ENCODE results near the gene PRAMEF20.
"Not testable (repeated sequence)": the region's sequence is repeated elsewhere in the genome, so short reads cannot be mapped to it uniquely, and the experiment has no call there.

The PRAMEF20 gene

GRCh38 chr1:13410150-13410549 is at the start of gene PRAMEF20:
TSS of gene PRAMEF20 (plus strand) at chr1:13410450. CDS start at chr1:13416355, 5,905 bp downstream.
- DNase-seq (ENCODE audit: low spot score) = not testable (repeated sequence)

GRCh38 chr1:13362364-13362763 is 47.9 kb upstream of the PRAMEF20 start:
- DNase-seq (ENCODE audit: low spot score) = not testable (repeated sequence)

- DNase-seq (ENCODE audit: low spot score) = not testable (repeated sequence)
Measured at GRCh38 chr1:13364928-13365327, 45.3 kb upstream of the PRAMEF20 start.

GRCh38 chr1:13366536-13366935 is 43.7 kb upstream of the PRAMEF20 start:
- DNase-seq (ENCODE audit: low spot score) = not testable (repeated sequence)

GRCh38 chr1:13368544-13368943 is 41.7 kb upstream of the PRAMEF20 start:
- not testable (repeated sequence) for DNase-seq (ENCODE audit: low spot score)

GRCh38 chr1:13378983-13379382 is 31.3 kb upstream of the PRAMEF20 start:
- not testable (repeated sequence) for DNase-seq (ENCODE audit: low spot score)

GRCh38 chr1:13380380-13380779 is 29.9 kb upstream of the PRAMEF20 start:
- not testable (repeated sequence) for DNase-seq (ENCODE audit: low spot score)

GRCh38 chr1:13389332-13389731 is 20.9 kb upstream of the PRAMEF20 start, which contains the start of gene PRAMEF17:
TSS of gene PRAMEF17 (plus strand) at chr1:13389632. CDS start at chr1:13389658, 26 bp downstream.
- DNase-seq (ENCODE audit: low spot score) = not testable (repeated sequence)

GRCh38 chr1:13393004-13393403 is 17.2 kb upstream of the PRAMEF20 start:
- DNase-seq (ENCODE audit: low spot score) = not testable (repeated sequence)

- not testable (repeated sequence) for DNase-seq (ENCODE audit: low spot score)
Measured at GRCh38 chr1:13394761-13395160, 15.5 kb upstream of the PRAMEF20 start.

GRCh38 chr1:13395311-13395710 is 14.9 kb upstream of the PRAMEF20 start:
- not testable (repeated sequence) for DNase-seq (ENCODE audit: low spot score)

GRCh38 chr1:13407811-13408210 is 2.4 kb upstream of the PRAMEF20 start:
- no peak for DNase-seq (ENCODE audit: low spot score)

- no peak for DNase-seq (ENCODE audit: low spot score)
Measured at GRCh38 chr1:13430495-13430894, 20.2 kb downstream of the PRAMEF20 start.

- no peak for DNase-seq (ENCODE audit: low spot score)
Measured at GRCh38 chr1:13432251-13432650, 22.0 kb downstream of the PRAMEF20 start.

- not testable (repeated sequence) for DNase-seq (ENCODE audit: low spot score)
Measured at GRCh38 chr1:13433694-13434358, 23.6 kb downstream of the PRAMEF20 start.

- DNase-seq (ENCODE audit: low spot score) = no peak
Measured at GRCh38 chr1:13435458-13435857, 25.2 kb downstream of the PRAMEF20 start.

GRCh38 chr1:13439104-13439783 is 29.0 kb downstream of the PRAMEF20 start:
- DNase-seq (ENCODE audit: low spot score) = not testable (repeated sequence)

GRCh38 chr1:13443335-13443979 is 33.2 kb downstream of the PRAMEF20 start:
- no peak for DNase-seq (ENCODE audit: low spot score)

GRCh38 chr1:13450204-13450603 is 40.0 kb downstream of the PRAMEF20 start:
- DNase-seq (ENCODE audit: low spot score) = peak; percentile 22

- no peak for DNase-seq (ENCODE audit: low spot score)
Measured at GRCh38 chr1:13451399-13451965, 41.2 kb downstream of the PRAMEF20 start.

- no peak for DNase-seq (ENCODE audit: low spot score)
Measured at GRCh38 chr1:13456904-13457532, 46.8 kb downstream of the PRAMEF20 start.

- DNase-seq (ENCODE audit: low spot score) = no peak
Measured at GRCh38 chr1:13461977-13462376, 51.7 kb downstream of the PRAMEF20 start.

Data from LoVo (cell line).